OCI-M2 (cell line): Measurements from ENCODE around the gene ADGRV1.

Experiments used
- DNase-seq: peaks from one replicate; lab custom pipeline; 2025; ENCODE audit not compliant: unreplicated experiment; lab: John Stamatoyannopoulos, UW

The ADGRV1 gene

GRCh38 chr5:91123291-91123690 is 564.7 kb downstream of the ADGRV1 start:
- no peak for DNase-seq

DNA sequence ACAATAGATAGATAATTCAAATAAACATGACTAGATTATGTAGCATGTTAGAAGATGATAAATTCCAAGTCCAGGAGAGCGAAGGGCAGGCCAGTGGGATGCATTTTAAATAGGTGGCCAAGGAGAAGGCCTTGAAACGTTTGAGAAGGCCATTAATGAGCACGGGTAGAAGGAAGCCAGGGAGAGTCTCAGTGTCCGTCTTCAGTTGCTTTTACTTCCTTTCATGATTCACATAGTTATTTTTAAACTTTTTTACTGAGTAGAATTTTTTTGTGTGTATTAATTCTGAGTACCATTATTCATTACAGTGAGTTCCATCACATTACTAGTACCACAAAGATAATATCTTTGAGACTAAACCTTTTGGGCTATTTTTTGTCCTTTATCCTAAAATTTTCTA is 565.3 kb downstream of the ADGRV1 start:
- DNase-seq, result no peak

DNA sequence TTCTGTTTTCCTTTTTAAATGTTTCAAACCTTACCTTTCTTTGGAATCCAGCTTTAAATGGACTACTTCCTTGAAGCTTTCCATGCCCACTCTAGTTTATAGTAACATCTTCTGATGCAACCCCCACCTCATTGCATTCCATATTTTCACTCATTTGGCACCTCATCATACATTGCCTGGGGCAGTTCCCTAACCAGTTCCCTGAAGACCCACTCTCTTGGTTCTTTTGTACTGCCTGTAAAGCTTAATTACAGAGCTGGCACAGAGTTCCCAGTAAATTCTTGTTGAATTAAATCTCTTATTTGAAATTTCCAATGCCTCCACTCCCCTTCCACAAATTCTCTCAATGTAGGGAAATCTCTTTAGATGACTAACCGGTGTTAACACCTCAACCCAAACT is 567.3 kb downstream of the ADGRV1 start:
- DNase-seq, result no peak

DNA sequence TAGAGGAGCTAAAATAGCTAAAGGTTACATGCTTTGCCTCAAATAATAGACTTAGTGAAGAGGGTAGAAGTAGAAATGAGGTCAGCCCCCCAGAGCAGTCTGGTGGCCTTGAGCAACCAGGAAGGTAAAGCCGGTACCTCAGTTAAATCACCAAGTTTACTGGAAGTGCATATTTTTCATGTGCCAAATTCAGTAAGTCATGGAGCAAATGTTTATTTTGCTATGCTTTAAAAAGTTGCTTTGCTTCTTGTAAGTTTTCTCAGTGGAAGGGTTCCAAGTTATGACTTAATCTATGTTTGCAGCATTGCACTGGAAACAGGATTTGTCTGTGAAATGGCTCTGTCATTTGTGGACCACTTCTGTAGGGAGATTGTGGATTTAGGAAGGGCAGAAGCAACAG is 567.9 kb downstream of the ADGRV1 start:
- DNase-seq, result no peak

GRCh38 chr5:91126888-91127287 is 568.3 kb downstream of the ADGRV1 start:
- DNase-seq, result no peak

GRCh38 chr5:91127456-91128081 is 569.0 kb downstream of the ADGRV1 start:
- no peak for DNase-seq

- no peak for DNase-seq
Measured at GRCh38 chr5:91128604-91129003, 570.0 kb downstream of the ADGRV1 start.

- no peak for DNase-seq
Measured at GRCh38 chr5:91129748-91130147, 571.2 kb downstream of the ADGRV1 start.

- no peak for DNase-seq
Measured at GRCh38 chr5:91130759-91131158, 572.2 kb downstream of the ADGRV1 start.

GRCh38 chr5:91132550-91132949 is 574.0 kb downstream of the ADGRV1 start:
- DNase-seq, result no peak

DNA sequence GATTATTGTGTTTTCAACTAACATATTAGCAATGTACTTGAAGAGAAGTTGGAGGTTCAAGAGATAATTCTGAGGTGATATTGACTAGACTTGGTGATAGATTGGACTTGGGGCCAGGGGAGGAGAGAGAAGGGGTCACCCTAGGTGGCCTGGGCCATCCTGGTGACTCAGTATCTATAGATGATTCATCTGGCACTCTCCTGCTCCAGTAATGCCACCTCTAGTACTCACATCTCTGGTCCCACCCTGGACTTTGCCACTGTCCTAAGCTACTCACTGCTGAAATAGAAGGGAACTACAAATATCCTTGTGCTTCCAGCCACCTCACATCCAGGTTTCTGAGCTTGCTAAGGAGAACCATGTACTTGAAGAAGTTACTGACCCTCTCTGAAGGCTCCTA is 574.6 kb downstream of the ADGRV1 start:
- no peak for DNase-seq

- no peak for DNase-seq
Measured at GRCh38 chr5:91135475-91136248, 577.1 kb downstream of the ADGRV1 start.

GRCh38 chr5:91136271-91136670 is 577.7 kb downstream of the ADGRV1 start:
- no peak for DNase-seq

- no peak for DNase-seq
Measured at GRCh38 chr5:91137647-91138046, 579.0 kb downstream of the ADGRV1 start.

DNA sequence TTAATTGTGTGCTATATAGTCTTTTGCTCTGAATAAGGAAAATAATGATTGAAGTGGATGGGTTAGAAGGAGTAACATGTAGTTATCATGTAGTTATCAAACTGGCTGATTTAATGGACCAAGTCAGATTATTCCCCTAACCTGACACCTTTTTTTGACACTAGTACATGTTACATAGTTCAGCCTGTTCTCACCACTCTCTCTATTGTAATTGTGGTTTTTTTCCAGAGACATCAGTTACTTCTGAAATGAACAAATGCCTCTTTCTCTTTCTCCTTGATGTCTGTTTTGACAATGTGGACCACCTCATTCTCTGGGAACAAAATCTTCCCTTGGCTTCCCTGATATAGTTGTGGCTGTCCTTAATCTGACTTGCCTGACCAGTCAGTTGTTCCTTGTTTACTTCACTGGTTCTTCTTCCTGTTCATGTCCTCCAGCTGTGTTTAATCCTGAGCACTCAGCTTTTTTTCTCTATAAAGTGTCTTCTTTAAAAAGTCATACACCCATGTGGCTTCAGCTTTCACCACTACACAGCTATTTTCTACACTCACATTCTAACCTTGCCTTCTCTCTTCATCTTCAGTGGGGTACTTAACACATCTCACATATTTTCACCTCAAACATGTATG is 581.1 kb downstream of the ADGRV1 start:
- DNase-seq, result no peak

DNA sequence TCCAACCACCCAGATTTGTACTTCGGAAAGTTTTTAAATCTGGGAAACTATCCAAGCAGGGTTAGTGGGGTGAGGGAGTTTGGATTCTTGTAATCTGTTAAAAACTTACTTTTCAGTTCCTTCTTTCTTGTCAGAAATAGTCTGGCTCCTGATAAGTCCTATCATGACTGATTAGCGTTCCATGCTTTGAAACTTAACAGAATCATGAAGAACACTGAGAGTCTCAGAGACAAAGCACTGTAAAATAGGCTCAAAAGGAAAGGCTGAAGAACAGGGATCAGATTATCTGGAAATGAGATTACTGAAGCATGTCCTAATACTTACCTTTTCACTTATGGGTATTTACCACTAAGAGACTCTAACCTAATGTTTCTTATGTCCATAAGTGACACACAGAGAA is 582.1 kb downstream of the ADGRV1 start:
- no peak for DNase-seq

- no peak for DNase-seq
Measured at GRCh38 chr5:91141642-91142041, 583.0 kb downstream of the ADGRV1 start.

DNA sequence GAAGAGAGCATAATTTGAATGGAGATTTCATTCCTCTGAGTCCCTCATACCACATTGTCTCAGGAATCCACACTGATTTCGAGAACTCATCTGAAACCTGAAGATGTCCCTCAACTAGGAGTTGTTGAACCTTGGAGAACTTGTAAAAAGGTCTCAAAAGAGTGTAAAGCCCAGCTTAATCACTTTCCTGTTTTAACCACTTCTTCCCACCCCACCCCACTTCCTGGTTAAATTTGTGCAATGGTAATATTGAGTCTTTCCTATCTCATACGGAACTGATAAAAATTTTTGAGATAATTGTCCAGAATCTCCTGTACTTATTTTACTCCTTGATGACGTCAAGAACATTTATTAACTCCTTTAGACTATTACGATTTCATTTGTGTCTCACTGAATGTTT is 583.8 kb downstream of the ADGRV1 start:
- no peak for DNase-seq

DNA sequence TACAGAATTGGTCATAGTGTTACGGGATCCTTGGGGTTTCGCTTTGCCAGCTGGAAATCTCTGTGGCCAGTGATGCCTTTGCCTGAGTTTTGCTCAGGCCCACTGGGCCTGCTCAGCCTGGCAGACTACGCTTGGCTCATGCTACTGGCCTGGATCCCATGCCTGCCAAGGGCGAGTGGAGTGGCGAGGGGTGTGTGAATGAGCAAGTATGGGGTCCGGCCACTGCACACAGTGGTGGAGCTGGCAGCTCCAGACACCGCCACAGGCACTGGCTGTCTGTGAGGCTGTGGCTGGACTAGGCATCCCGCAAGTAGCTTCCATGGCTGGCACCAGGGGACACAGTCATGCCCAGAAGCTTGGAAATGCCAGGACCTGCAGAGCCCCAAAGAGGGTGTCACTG is 584.2 kb downstream of the ADGRV1 start:
- no peak for DNase-seq

GRCh38 chr5:91143840-91144239 is 585.2 kb downstream of the ADGRV1 start:
- no peak for DNase-seq

DNA sequence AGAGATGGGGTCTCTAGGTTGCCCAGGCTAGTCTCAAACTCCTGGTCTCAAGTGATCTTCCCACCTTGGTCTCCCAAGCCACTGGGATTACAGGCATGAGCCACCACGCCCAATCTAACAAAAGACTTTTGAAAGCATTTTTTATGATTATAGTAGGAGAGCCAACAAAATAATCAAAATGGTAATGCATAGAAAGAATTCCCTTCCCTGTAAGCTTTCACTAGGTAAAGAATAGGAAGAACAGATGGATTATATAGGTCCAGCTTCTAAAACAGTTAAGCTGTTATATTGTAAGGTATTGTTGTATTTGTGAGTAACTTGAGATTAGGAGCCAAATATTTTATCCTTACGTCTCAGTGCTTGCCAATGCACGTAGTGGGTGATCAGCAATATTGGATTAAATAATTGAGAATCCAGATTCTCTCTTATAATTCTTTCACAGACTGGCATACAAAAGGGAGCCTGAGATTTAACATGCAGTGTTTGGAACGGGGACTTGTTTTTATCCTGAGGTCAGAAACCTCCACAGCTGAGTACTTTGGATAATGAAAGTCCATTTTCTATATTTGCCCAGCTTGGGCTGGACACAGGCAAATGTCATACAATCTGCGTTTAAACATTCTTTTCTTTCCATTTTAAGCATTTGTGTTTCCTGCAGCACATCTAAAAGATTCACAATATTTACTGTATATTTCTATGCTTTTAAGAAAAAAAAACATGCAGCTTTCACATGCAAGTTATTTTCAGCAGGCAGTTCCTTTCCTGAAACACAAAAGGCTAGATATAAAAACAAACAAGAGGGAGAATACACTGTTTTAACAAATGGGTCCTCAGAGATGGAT is 586.1 kb downstream of the ADGRV1 start:
- DNase-seq, result no peak

DNA sequence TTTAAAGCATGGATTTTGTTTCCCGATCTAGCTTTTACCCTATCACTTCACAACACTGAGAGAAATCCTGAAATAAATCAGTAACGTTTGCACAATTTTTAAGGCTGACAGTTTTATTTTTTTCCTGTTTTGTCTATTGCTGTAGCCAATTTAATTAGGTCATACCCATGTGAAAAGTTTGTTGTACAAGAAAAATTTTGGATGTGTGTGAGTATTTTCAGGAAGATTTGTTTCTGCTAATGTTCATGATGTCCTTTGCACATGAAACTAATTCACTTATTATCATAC is 586.7 kb downstream of the ADGRV1 start:
- no peak for DNase-seq
